Muscle of leg (tissue), 11 donors: ENCODE results near the gene NEGR1. TPM values are rescaled to one million over a fixed set of nuclear protein-coding genes. Genes with fewer than 3 reads are reported as not detected.
"Not testable (repeated sequence)": the region's sequence is repeated elsewhere in the genome, so short reads cannot be mapped to it uniquely, and the experiment has no call there.

Source experiments
- DNase-seq: peaks from one replicate; pipeline ENCODE4 v3.0.0; 2013
- H3K27ac ChIP-seq: one replicate; pipeline ENCODE4 v1.5.1; 2013; ENCODE audit warnings: mild to moderate bottlenecking, low read length, control low read depth
- H3K27me3 ChIP-seq: one replicate; pipeline ENCODE4 v1.6.1; 2013; ENCODE audit warnings: low read length; ENCODE audit not compliant: control insufficient read depth, insufficient read depth
- H3K36me3 ChIP-seq: one replicate; pipeline ENCODE4 v1.6.1; 2013; ENCODE audit warnings: low read length; ENCODE audit not compliant: control insufficient read depth, insufficient read depth
- H3K4me1 ChIP-seq: one replicate; pipeline ENCODE4 v1.6.1; 2013; ENCODE audit warnings: low read length; ENCODE audit not compliant: control insufficient read depth, insufficient read depth
- H3K4me3 ChIP-seq: one replicate; pipeline ENCODE4 v1.5.1; 2013; ENCODE audit warnings: low read length, control low read depth
- H3K9me3 ChIP-seq: replicated peaks from 2 replicates; pipeline ENCODE4 v1.6.1; 2013; ENCODE audit warnings: low read depth, low read length; ENCODE audit not compliant: control insufficient read depth
- WGBS: methylation state at CpG from one replicate; pipeline ENCODE4 v1.1.5; 2013; ENCODE audit warnings: missing lambda C conversion rate; ENCODE audit not compliant: insufficient coverage; 5-methylcytosine and 5-hydroxymethylcytosine counted together
- polyA plus RNA-seq, 8 donors: library from polyadenylated mRNA; unstranded; fragments of 120-200 nt; gene quantifications; one replicate each; pipeline versions ENCODE4 v1.2.1 to v1.2.3, GENCODE V29; 2013; ENCODE audit warnings: inconsistent platforms in 1 of 8, low replicate concordance in 1 of 8; ENCODE audit not compliant: insufficient read length in 8 of 8, insufficient read depth in 1 of 8
- total RNA-seq: library from RNA; stranded (reverse); fragments of 120-200 nt; gene quantifications from one replicate; pipeline ENCODE4 v1.2.4, GENCODE V29; 2013

Gene NEGR1
- total and polyA plus RNA-seq, 9 donors, result 15.5 to 24.1 (median 22.1) TPM

DNA sequence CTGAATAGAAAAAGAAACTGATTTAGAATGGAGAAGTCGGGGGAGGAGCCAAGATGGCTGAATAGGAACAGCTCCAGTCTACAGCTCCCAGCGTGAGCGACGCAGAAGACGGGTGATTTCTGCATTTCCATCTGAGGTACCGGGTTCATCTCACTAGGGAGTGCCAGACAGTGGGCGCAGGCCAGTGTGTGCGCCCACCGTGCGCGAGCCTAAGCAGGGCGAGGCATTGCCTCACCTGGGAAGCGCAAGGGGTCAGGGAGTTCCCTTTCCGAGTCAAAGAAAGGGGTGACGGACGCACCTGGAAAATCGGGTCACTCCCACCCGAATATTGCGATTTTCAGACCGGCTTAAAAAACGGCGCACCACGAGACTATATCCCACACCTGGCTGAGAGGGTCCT lies 394.2 kb downstream of the NEGR1 start:
- WGBS, result 95% methylated on average over 14 of the region's 23 CpGs
- H3K27me3 ChIP-seq, H3K4me1 ChIP-seq, DNase-seq, H3K9me3 ChIP-seq, H3K4me3 ChIP-seq, H3K36me3 ChIP-seq, H3K27ac ChIP-seq: not testable (repeated sequence)

- peak; percentile 10 for DNase-seq
- Histone ChIP-seq H3K4me1 (no peaks in the 10 kb centered on the region), H3K4me3 (no peak overlapping the region), H3K9me3 (no peaks in the 10 kb centered on the region), H3K27ac (no peak overlapping the region), H3K36me3 (no peaks in the 10 kb centered on the region), H3K27me3 (no peaks in the 10 kb centered on the region)
- WGBS, result no CpG with 5 or more reads among the region's 2 CpGs
These were observed 397.2 kb downstream of the NEGR1 start for GRCh38 chr1:71885171-71885570.

DNA sequence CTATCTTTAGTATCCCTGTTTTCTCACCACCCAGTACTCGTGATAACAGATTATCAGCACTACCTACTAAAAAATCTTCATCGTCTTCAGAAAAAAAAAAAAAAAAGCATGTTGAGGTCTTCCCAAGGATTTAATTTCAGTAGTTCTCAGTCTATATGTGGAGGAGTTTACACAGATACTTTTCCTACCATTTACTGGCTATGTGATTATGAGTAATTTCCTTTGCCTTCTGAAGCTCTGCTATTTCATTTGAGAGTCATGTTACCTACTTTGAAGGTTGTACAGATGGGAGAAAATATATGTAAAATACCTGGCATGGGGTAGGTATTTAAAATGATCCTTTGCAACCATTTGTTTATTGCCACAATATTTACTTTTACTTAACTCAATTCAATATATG lies 399.7 kb downstream of the NEGR1 start:
- Histone ChIP-seq H3K4me3 (no peak overlapping the region), H3K36me3 (no peaks in the 10 kb centered on the region), H3K4me1 (no peaks in the 10 kb centered on the region), H3K27ac (no peak overlapping the region), H3K9me3 (no peaks in the 10 kb centered on the region), H3K27me3 (no peaks in the 10 kb centered on the region)
- no CpG with 5 or more reads among the region's 2 CpGs for WGBS
- no peak for DNase-seq

- no peak overlapping the region for H3K4me3 ChIP-seq
- peak; percentile 43 for DNase-seq
- no peaks in the 10 kb centered on the region for H3K4me1 ChIP-seq
- H3K27me3 ChIP-seq, result no peaks in the 10 kb centered on the region
- WGBS, result no CpG with 5 or more reads among the region's 3 CpGs
- no peaks in the 10 kb centered on the region for H3K36me3 ChIP-seq
- H3K9me3 ChIP-seq, result no peaks in the 10 kb centered on the region
- no peak overlapping the region for H3K27ac ChIP-seq
These were observed 400.1 kb downstream of the NEGR1 start for GRCh38 chr1:71882226-71882625.

GRCh38 chr1:71881611-71882010 lies 400.7 kb downstream of the NEGR1 start:
- Histone ChIP-seq H3K27ac (no peak overlapping the region), H3K9me3 (no peaks in the 10 kb centered on the region), H3K36me3 (no peaks in the 10 kb centered on the region), H3K4me1 (no peaks in the 10 kb centered on the region), H3K4me3 (no peak overlapping the region), H3K27me3 (no peaks in the 10 kb centered on the region)
- peak; percentile 45 for DNase-seq

DNA sequence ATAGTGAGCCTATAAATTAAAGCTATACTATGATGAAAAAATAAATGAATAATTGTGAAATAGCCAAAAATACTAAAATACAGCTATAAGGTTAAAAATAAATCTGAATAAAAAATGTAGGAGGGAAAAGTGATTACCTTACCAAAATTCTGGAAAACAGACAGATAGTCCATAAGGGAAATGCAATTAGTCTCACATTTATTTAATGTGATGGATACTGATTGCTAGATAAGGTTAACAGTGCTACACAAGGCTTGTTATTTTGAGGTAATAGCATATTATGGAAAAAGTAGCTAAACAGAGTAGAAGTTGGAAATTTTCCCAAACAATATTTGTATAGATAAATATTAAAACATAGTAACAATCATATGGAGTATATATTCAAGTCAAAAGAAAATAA lies 413.0 kb downstream of the NEGR1 start:
- Histone ChIP-seq H3K9me3 (no peaks in the 10 kb centered on the region), H3K4me1 (no peaks in the 10 kb centered on the region), H3K27ac (no peak overlapping the region), H3K27me3 (no peaks in the 10 kb centered on the region), H3K4me3 (no peak overlapping the region), H3K36me3 (no peaks in the 10 kb centered on the region)
- DNase-seq, result no peak

DNA sequence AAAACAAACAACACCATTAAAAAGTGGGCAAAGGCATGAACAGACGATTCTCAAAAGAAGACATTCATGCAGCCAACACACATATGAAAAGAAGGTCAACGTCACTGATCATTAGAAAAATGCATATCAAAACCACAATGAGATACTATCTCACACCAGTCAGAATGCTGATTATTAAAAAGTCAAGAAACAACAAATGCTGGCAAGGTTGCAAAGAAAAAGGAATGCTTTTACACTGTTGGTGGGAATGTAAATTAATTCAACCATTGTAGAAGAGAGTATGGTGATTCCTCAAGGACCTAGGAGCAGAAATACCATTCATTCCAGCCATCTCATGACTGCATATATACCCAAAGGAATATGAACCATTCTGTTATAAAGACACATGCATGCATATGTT lies 419.6 kb downstream of the NEGR1 start:
- no peak for DNase-seq
- H3K9me3 ChIP-seq, result no peaks in the 10 kb centered on the region
- no peaks in the 10 kb centered on the region for H3K4me1 ChIP-seq
- no peaks in the 10 kb centered on the region for H3K36me3 ChIP-seq
- no peak overlapping the region for H3K4me3 ChIP-seq
- no peaks in the 10 kb centered on the region for H3K27me3 ChIP-seq
- WGBS, result no CpG with 5 or more reads among the region's 2 CpGs
- no peak overlapping the region for H3K27ac ChIP-seq

GRCh38 chr1:71861022-71861421 lies 421.3 kb downstream of the NEGR1 start:
- Histone ChIP-seq H3K9me3 (no peaks in the 10 kb centered on the region), H3K27me3 (no peaks in the 10 kb centered on the region), H3K27ac (no peak overlapping the region), H3K36me3 (no peaks in the 10 kb centered on the region), H3K4me1 (no peaks in the 10 kb centered on the region), H3K4me3 (no peak overlapping the region)
- DNase-seq, result no peak

DNA sequence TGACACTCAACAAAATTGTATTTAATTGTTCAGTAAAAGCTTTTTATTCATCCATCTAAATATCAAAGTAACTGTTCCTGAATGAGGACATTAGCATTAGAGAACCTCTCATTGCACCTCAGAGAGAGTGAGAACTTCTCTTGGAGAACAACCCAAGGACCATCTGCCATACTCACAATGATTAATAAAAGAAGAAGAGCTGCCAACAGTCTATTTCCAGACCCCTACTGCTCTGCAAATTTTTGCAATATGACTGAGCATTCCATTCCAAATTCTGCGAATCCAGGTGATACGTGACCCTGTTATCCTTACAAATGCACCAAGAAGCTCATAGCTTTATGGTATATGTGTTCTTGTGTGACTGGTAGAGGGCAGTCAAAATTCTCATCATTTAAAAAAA lies 422.5 kb downstream of the NEGR1 start:
- Histone ChIP-seq H3K4me1 (no peaks in the 10 kb centered on the region), H3K4me3 (no peak overlapping the region), H3K27ac (no peak overlapping the region), H3K27me3 (no peaks in the 10 kb centered on the region), H3K9me3 (no peaks in the 10 kb centered on the region), H3K36me3 (no peaks in the 10 kb centered on the region)
- WGBS, result no CpG with 5 or more reads among the region's 2 CpGs
- DNase-seq, result no peak

DNA sequence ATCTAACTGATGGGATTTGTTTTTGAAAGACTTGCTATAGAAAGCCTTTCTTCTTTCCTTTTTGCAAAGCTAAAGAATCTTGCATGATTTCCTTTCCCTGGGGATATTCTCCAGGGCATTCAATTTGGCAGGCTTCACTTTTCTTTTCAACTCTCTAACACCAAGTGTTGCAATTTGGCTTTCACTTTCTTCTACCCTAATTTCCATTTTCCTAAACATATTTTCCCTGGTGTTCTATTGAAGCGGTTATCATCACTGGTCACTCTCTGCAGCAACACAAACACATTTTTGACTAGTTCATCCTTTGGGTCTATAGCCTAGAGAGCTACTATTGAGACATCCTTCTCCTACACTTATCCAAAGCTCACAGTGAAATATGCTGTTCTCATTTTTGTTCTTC lies 424.5 kb downstream of the NEGR1 start:
- Histone ChIP-seq H3K27me3 (no peaks in the 10 kb centered on the region), H3K9me3 (no peaks in the 10 kb centered on the region), H3K4me1 (no peaks in the 10 kb centered on the region), H3K4me3 (no peak overlapping the region), H3K36me3 (no peaks in the 10 kb centered on the region), H3K27ac (no peak overlapping the region)
- WGBS, result 29% methylated on average over 1 of the region's 1 CpG
- peak; percentile 43 for DNase-seq

DNA sequence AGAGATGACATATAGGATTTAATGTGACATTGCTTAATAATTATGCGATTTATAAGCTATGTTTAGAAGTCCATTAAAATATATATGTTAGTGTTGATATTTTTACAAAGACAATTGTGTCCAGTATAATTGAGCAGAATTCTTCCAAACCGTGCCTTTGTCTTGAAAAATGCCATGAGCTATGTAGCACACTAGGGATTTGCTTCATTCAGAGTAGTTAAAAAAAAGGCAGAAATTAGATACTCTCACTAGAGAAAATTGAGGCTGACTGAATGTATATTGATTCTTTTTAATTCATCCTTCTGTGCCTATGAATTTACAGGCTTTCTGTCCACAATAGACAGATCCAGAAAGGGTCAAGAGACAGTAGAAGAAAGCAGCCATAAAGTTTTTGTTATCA lies 429.0 kb downstream of the NEGR1 start:
- Histone ChIP-seq H3K9me3 (no peaks in the 10 kb centered on the region), H3K27ac (no peak overlapping the region), H3K27me3 (no peaks in the 10 kb centered on the region), H3K36me3 (no peaks in the 10 kb centered on the region), H3K4me3 (no peak overlapping the region), H3K4me1 (no peaks in the 10 kb centered on the region)
- WGBS, result no CpG with 5 or more reads among the region's 2 CpGs
- DNase-seq, result no peak
